Muscle of leg (tissue), 11 donors: ENCODE results near the gene OSCP1. TPM values are rescaled to one million over a fixed set of nuclear protein-coding genes. Genes with fewer than 3 reads are reported as not detected.

ENCODE experiments used
- DNase-seq: peaks from one replicate; pipeline ENCODE4 v3.0.0; 2013
- H3K27ac ChIP-seq: one replicate; pipeline ENCODE4 v1.5.1; 2013; ENCODE audit warnings: mild to moderate bottlenecking, low read length, control low read depth
- H3K27me3 ChIP-seq: one replicate; pipeline ENCODE4 v1.6.1; 2013; ENCODE audit warnings: low read length; ENCODE audit not compliant: control insufficient read depth, insufficient read depth
- H3K36me3 ChIP-seq: one replicate; pipeline ENCODE4 v1.6.1; 2013; ENCODE audit warnings: low read length; ENCODE audit not compliant: control insufficient read depth, insufficient read depth
- H3K4me1 ChIP-seq: one replicate; pipeline ENCODE4 v1.6.1; 2013; ENCODE audit warnings: low read length; ENCODE audit not compliant: control insufficient read depth, insufficient read depth
- H3K4me3 ChIP-seq: one replicate; pipeline ENCODE4 v1.5.1; 2013; ENCODE audit warnings: low read length, control low read depth
- H3K9me3 ChIP-seq: replicated peaks from 2 replicates; pipeline ENCODE4 v1.6.1; 2013; ENCODE audit warnings: low read depth, low read length; ENCODE audit not compliant: control insufficient read depth
- WGBS: methylation state at CpG from one replicate; pipeline ENCODE4 v1.1.5; 2013; ENCODE audit warnings: missing lambda C conversion rate; ENCODE audit not compliant: insufficient coverage; 5-methylcytosine and 5-hydroxymethylcytosine counted together
- polyA plus RNA-seq, 8 donors: library from polyadenylated mRNA; unstranded; fragments of 120-200 nt; gene quantifications; one replicate each; pipeline versions ENCODE4 v1.2.1 to v1.2.3, GENCODE V29; 2013; ENCODE audit warnings: inconsistent platforms in 1 of 8, low replicate concordance in 1 of 8; ENCODE audit not compliant: insufficient read length in 8 of 8, insufficient read depth in 1 of 8
- total RNA-seq: library from RNA; stranded (reverse); fragments of 120-200 nt; gene quantifications from one replicate; pipeline ENCODE4 v1.2.4, GENCODE V29; 2013

OSCP1 gene
- total and polyA plus RNA-seq, 9 donors = 4.0 to 7.6 (median 4.9) TPM

- Histone ChIP-seq H3K9me3 (no peaks in the 10 kb centered on the region), H3K36me3 (peaks cover 34% of the 10 kb centered on the region), H3K4me1 (peaks cover 7% of the 10 kb centered on the region), H3K27me3 (no peaks in the 10 kb centered on the region), H3K4me3 (peak within 1 kb of the TSS; percentile 95), H3K27ac (peak within 1 kb of the TSS; percentile 91)
- peak; percentile 98 for DNase-seq
- under 1% methylated on average over 64 of the region's 65 CpGs for WGBS
Measured at GRCh38 chr1:36463803-36464604, 13.8 kb upstream of the OSCP1 start, which contains the start of gene MRPS15. TSS of gene MRPS15 (minus strand) at chr1:36464384. CDS start at chr1:36464275, 109 bp downstream.

GRCh38 chr1:36463463-36463802 is 13.2 kb upstream of the OSCP1 start:
- H3K27ac ChIP-seq = peak overlapping the region; percentile 62
- H3K4me1 ChIP-seq = peaks cover 7% of the 10 kb centered on the region
- H3K36me3 ChIP-seq = peaks cover 38% of the 10 kb centered on the region
- DNase-seq = no peak
- no peaks in the 10 kb centered on the region for H3K9me3 ChIP-seq
- peak overlapping the region; percentile 95 for H3K4me3 ChIP-seq
- 8% methylated on average over 2 of the region's 6 CpGs for WGBS
- no peaks in the 10 kb centered on the region for H3K27me3 ChIP-seq

- no peaks in the 10 kb centered on the region for H3K27me3 ChIP-seq
- no peak overlapping the region for H3K27ac ChIP-seq
- no peak for DNase-seq
- 100% methylated on average over 1 of the region's 3 CpGs for WGBS
- peaks cover 5% of the 10 kb centered on the region for H3K4me1 ChIP-seq
- no peaks in the 10 kb centered on the region for H3K9me3 ChIP-seq
- H3K4me3 ChIP-seq = no peak overlapping the region
- peaks cover 73% of the 10 kb centered on the region for H3K36me3 ChIP-seq
Measured at GRCh38 chr1:36458910-36459309, 8.7 kb upstream of the OSCP1 start.

GRCh38 chr1:36457691-36458090 is 7.4 kb upstream of the OSCP1 start:
- no peaks in the 10 kb centered on the region for H3K27me3 ChIP-seq
- H3K4me1 ChIP-seq = no peaks in the 10 kb centered on the region
- DNase-seq = no peak
- no peaks in the 10 kb centered on the region for H3K9me3 ChIP-seq
- no peak overlapping the region for H3K4me3 ChIP-seq
- no CpG with 5 or more reads among the region's 5 CpGs for whole genome bisulfite sequencing
- no peak overlapping the region for H3K27ac ChIP-seq
- H3K36me3 ChIP-seq = peaks cover 77% of the 10 kb centered on the region

GRCh38 chr1:36456391-36456928 is 6.2 kb upstream of the OSCP1 start:
- no peaks in the 10 kb centered on the region for H3K27me3 ChIP-seq
- DNase-seq = no peak
- H3K4me1 ChIP-seq = no peaks in the 10 kb centered on the region
- no peak overlapping the region for H3K27ac ChIP-seq
- H3K9me3 ChIP-seq = no peaks in the 10 kb centered on the region
- peaks cover 67% of the 10 kb centered on the region for H3K36me3 ChIP-seq
- H3K4me3 ChIP-seq = no peak overlapping the region

GRCh38 chr1:36455386-36455785 is 5.1 kb upstream of the OSCP1 start:
- H3K4me3 ChIP-seq = no peak overlapping the region
- no peak overlapping the region for H3K27ac ChIP-seq
- WGBS = no CpG with 5 or more reads among the region's 1 CpG
- peaks cover 6% of the 10 kb centered on the region for H3K4me1 ChIP-seq
- H3K9me3 ChIP-seq = no peaks in the 10 kb centered on the region
- DNase-seq = no peak
- no peaks in the 10 kb centered on the region for H3K27me3 ChIP-seq
- peaks cover 57% of the 10 kb centered on the region for H3K36me3 ChIP-seq

- Histone ChIP-seq H3K36me3 (peaks cover 42% of the 10 kb centered on the region), H3K27me3 (no peaks in the 10 kb centered on the region), H3K4me3 (no peak overlapping the region), H3K27ac (no peak overlapping the region), H3K4me1 (peaks cover 10% of the 10 kb centered on the region), H3K9me3 (no peaks in the 10 kb centered on the region)
- 95% methylated on average over 3 of the region's 6 CpGs for WGBS
- DNase-seq = no peak
Measured at GRCh38 chr1:36453600-36454388, 3.5 kb upstream of the OSCP1 start.

- WGBS = no CpG with 5 or more reads among the region's 3 CpGs
- peaks cover 36% of the 10 kb centered on the region for H3K36me3 ChIP-seq
- H3K4me1 ChIP-seq = peaks cover 10% of the 10 kb centered on the region
- no peak overlapping the region for H3K4me3 ChIP-seq
- no peak overlapping the region for H3K27ac ChIP-seq
- DNase-seq = no peak
- no peaks in the 10 kb centered on the region for H3K27me3 ChIP-seq
- H3K9me3 ChIP-seq = no peaks in the 10 kb centered on the region
Measured at GRCh38 chr1:36453051-36453450, 2.8 kb upstream of the OSCP1 start.

- H3K27ac ChIP-seq = peak overlapping the region; percentile 98
- peaks cover 10% of the 10 kb centered on the region for H3K4me1 ChIP-seq
- WGBS = 6% methylated on average over 10 of the region's 18 CpGs
- H3K4me3 ChIP-seq = peak overlapping the region; percentile 87
- no peaks in the 10 kb centered on the region for H3K27me3 ChIP-seq
- H3K9me3 ChIP-seq = no peaks in the 10 kb centered on the region
- no peak for DNase-seq
- H3K36me3 ChIP-seq = peaks cover 24% of the 10 kb centered on the region
Measured at GRCh38 chr1:36450919-36451305, 661 bp upstream of the OSCP1 start.

GRCh38 chr1:36448530-36449056 is 1.7 kb downstream of the OSCP1 start:
- DNase-seq = no peak
- 86% methylated on average over 3 of the region's 4 CpGs for WGBS

More at GRCh38 chr1:36448530-36449056, 1.7 kb downstream of the OSCP1 start:
- no peaks in the 10 kb centered on the region for H3K27me3 ChIP-seq
- H3K36me3 ChIP-seq = peaks cover 2% of the 10 kb centered on the region
- peaks cover 10% of the 10 kb centered on the region for H3K4me1 ChIP-seq
- H3K4me3 ChIP-seq = no peak overlapping the region
- no peak overlapping the region for H3K27ac ChIP-seq
- no peaks in the 10 kb centered on the region for H3K9me3 ChIP-seq
